Cardiac atrium fibroblast (primary cell): ENCODE data around the gene POU2AF3. TPM values are rescaled to one million over a fixed set of nuclear protein-coding genes. Genes with fewer than 3 reads are reported as not detected.

Experiments used
- total RNA-seq: library from RNA; depleted of rRNA; stranded (reverse); fragments of >200 nt; gene quantifications from 2 replicates; pipeline ENCODE4 v1.2.3, GENCODE V29; 2015

Gene POU2AF3, protein sequence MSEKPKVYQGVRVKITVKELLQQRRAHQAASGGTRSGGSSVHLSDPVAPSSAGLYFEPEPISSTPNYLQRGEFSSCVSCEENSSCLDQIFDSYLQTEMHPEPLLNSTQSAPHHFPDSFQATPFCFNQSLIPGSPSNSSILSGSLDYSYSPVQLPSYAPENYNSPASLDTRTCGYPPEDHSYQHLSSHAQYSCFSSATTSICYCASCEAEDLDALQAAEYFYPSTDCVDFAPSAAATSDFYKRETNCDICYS
- total RNA-seq = not detected in 2 replicates

DNA sequence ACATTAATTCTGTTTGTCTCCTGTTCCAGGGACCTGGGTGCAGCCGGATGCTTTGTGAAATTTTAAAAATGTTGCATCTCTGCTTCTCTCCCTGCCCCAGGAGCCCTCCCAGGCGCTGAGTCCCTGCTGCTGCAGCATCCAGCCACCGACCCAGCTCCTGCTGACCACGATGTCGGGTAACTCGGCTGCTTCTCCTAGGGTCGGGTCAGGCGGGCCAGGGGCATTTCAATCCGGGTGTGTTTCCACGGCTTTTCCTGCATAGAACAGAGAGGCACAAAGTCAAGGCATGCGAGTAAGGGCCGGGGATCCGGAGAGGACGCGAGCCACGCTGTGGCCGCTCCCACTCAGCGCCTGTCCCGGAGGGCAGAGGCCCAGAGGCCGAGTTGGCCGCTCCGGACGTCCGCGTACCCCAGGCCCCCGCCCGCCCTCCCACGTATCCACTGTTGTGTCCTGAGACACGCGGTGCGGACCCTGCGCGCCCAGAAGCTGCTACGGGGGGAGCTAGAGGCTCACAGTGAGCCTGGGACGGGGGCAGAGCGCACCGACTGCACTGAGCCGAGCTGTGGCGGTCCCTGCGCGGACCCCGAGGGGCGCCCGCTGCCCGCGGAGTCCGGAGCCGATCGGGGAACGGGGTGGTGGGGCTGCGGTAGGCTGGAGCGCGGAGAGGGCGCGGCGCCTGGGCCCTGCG lies at the start of gene POU2AF3:
POU2AF3 (plus strand) TSS at position 134 of the 688 bp plus-strand sequence; CDS start at position 170, 36 bp downstream.

Other genes starting within 250 kb of the POU2AF3 start
- not detected in 2 replicates for gene POU2AF2, start 52.8 kb upstream of the POU2AF3 start, total RNA-seq
- gene POU2AF1, start 80.7 kb downstream of the POU2AF3 start, total RNA-seq = not detected in 2 replicates
- gene BTG4, start 213.8 kb downstream of the POU2AF3 start, total RNA-seq = not detected in 2 replicates
- gene HOATZ, start 216.2 kb downstream of the POU2AF3 start, total RNA-seq = not detected in 2 replicates
- 2.5 and 9.6 TPM in 2 replicates for gene LAYN, start 242.2 kb downstream of the POU2AF3 start, total RNA-seq